GM19468 (cell line): Measurements from ENCODE around the gene CRTC1.
"Not testable (repeated sequence)": the region's sequence is repeated elsewhere in the genome, so short reads cannot be mapped to it uniquely, and the experiment has no call there.

Source experiments
- ATAC-seq: cut with Tn5 transposase; IDR thresholded peaks from one replicate; pipeline ENCODE4 v1.9.1; 2021; ENCODE audit warnings: mild to moderate bottlenecking, moderate library complexity, moderate number of reproducible peaks; ENCODE audit not compliant: unreplicated experiment; ENCODE audit errors: extremely low read depth

CRTC1 gene

DNA sequence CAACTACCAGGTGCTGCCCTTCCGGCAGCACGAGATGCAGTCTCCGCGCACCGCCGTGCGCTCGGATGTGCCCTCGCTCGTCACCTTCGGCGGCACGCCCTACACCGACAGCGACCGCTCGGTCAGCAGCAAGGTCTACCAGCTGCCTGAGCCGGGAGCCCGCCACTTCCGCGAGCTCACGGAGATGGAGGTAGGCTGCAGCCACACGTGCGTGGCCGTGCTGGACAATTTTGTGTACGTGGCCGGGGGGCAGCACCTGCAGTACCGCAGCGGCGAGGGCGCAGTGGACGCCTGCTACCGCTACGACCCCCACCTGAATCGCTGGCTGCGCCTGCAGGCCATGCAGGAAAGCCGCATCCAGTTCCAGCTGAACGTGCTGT lies 15.2 kb upstream of the CRTC1 start:
- ATAC-seq: no peak

DNA sequence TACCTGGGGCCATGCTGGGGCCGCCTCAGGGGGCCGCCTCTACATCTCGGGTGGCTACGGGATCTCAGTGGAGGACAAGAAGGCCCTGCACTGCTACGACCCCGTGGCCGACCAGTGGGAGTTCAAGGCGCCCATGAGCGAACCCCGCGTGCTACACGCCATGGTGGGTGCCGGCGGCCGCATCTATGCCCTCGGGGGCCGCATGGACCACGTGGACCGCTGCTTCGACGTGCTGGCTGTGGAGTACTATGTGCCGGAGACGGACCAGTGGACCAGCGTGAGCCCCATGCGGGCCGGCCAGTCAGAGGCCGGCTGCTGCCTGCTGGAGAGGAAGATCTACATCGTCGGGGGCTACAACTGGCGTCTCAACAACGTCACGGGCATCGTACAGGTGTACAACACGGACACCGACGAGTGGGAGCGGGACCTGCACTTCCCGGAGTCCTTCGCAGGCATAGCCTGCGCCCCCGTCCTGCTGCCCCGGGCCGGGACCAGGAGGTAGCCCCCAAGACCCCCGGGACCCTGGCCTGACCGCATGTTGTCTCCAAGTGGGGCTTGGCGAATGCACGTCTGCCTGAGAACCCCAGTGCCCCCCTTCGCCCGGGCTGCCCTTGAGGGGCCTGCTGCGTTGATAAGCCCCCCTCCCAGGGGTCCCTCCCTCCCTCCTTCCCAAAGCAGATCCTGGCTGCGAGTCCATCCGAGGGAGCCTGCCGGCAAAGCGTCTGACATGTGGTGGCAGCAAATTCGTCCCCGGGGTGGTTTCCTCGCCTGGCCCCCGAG lies 14.5 kb upstream of the CRTC1 start:
- no peak for ATAC-seq

DNA sequence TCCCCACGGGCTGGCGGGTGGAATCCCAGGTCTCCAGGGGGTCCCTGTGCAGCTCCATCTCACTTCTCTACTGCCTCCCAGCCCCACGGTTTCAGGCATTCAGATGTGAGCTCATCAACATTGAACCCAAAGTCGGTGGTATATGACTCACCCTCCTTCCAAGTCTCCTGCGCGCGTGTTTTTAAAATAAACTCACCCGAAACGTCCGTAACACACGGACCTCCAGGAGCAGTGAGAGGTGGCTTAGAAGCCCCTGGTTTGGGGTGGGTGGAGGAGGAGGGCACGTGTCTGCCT lies 14.0 kb upstream of the CRTC1 start:
- ATAC-seq: no peak

DNA sequence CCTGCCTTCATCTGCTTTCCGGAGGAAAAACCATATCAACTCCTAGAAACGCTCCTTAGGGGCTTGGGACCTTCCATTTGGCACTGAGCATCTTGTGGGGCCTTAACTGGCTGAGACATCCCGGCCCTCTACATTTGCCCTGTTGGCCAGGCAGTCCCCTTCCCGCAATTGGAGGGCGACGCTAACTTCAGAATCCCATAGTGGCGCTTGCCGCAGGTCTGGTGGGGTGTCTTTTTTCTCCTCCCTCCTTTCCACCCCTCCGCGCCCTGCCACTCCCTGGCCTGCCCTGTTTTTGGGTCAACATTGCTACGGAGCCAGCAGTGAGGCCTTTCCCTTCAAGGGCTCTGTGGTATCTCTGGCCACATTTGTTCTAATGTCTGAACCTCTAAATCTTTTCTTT lies 13.6 kb upstream of the CRTC1 start:
- no peak for ATAC-seq

DNA sequence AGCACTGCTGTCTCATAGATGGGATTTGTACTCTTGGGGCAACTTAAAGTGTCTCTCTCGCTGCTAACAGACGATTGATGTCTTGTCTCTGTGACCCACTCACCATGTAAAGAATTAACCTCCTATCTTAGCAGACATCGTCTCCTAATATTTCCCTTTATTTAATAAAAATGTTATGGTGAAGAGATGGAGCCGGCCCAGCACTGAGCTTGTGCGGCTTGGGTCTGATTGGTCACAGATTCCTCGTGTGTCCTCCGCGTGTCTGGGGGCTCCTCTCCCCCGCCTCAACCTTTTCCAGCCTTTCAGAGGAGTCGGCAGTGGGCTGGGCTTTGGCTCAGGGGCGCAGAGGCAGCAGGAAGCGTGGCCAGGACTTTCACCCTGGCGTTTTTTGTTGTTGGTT lies 13.2 kb upstream of the CRTC1 start:
- ATAC-seq: no peak

DNA sequence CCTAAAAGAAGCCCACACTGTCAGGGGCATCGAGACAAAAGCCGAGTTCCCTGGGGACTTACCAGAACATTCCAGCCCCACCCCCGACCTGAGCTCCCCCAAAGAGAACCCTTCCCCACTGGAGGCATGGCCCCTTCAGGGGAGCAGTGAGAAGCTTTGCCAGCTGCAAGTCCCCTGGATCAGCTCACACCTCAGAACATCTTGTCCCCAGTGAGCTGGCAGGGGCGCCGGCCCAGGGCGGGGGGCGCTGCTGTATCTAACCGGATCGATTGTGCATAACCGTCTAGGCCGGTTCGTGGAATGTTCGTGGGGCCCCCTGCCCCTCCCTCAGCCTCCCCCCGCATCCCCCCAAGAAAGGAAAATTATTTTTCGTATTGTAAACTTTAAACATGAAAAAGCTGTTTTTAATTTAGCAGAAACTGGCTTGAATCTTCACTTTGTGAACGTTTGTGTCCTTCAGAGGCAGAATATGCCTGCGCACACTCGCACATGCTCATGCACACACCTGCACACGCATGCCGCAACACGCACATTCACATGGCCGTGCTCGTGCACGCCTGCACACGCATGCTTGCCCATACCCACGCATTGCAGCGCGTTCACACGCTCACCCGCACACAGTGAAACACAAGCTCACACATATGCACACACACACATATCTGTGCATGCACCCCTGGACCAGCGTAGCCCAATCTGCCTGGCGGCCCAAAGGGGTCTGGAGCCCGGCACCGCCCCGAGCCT lies 12.0 kb upstream of the CRTC1 start:
- no peak for ATAC-seq

DNA sequence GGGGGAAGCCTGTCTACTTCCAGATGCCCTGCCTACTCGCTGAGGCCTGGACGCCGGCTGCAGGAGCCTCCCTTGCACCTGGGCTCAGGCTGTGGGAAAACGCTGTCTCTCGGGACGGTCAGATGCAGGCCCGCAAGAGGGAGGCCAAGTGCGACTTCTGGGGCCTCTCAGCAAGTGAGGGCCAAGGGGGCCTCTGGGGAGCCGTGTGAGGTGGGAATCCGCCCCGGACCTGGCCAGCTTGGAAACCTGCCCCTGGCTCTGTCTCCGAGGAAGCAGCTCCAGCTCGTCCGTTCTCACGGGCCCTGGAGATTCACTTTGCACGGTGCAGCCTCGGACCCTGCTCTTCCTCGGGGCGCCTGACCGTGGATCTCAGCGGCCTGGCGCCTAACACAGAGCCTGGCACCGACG lies 11.4 kb upstream of the CRTC1 start:
- ATAC-seq: no peak

DNA sequence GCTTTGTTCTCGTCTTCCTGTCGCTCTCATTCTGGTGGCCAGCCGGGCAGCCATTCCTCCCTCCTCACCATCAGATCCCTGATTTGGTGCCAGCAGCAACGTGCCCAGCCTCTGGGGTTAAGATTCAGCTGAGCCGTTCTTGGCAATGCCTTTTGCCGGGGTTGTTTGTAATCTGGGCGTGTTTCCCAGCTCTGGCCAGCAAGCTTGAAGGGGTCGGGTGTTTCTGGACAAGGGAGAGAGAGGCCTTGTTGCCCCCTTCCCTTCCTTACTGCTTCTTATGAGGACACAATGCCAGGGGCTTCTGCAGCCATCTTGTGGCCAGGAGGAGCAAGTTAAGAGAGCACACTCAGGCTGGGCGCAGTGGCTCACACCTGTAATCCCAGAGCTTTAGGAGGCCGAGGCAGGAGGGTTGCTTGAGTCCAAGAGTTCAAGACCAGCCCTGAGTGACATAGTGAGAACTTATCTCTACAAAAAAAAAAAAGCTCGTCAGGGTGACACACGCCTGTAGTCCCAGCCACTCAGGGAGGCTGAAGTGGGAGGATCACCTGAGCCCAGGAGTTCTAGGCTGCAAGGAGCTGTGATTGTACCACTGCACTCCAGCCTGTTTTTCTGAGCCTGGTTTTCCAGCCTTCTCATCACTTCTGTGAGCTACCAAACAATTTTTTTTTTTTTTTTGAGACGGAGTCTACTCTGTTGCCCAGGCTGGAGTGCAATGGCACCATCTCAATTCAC lies 10.7 kb upstream of the CRTC1 start:
- no peak for ATAC-seq

DNA sequence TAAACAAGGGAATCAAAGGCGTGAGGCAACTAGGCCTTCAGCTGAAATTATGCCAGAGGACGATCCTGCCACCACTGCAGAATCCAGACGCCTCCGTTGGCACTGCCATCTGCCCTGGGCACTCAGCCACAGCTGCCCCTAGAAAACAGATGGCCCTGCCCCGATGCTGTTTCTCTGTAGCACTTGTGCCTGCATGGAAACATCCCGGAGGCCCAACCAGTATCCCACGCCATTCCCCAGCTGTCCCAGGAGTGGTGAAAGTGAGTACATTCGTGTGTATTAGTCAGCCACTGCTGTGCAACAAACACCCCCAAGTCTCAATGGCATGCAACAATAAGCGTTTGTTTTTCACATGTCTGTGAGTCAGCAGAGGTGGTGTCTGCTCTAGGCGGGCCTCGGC lies 8.9 kb upstream of the CRTC1 start:
- ATAC-seq: no peak

DNA sequence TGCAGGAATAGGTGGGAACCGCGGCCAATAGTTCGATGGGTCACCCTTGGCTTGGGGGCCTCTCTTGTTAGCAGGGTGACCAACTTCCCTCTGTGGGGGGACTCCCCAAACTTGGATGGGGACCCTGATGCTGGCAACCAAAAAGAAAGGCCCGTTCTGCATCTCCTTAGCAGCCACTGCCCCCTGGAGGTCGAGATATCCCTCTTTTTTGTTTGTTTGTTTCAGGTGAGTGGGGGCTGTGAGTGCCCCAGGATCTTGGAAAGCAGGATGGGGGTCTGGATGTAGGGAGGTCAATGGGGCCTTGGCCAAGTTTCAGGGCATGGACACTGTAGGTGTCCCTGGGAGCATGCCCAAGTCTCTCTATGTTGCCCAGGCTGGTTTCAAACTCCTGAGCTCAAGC lies 7.7 kb upstream of the CRTC1 start:
- ATAC-seq: no peak

DNA sequence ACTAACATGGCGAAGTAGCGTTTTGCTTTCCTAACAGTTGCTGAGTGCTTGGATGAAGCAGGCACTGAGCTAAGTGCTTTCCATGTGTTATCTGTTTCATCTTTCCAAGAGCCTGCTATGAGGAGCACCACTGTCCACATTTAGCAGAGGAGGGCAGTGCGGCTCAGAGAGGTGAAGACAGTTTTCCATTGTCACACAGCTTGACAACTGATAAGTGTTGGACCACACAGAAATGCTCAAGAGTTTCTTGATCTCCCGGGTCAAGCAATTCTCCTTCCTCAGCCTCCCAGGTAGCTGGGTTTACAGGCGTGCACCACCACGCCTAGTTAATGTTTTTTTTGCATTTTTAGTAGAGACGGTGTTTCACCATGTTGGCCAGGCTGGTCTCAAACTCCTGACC lies 6.8 kb upstream of the CRTC1 start:
- no peak for ATAC-seq

DNA sequence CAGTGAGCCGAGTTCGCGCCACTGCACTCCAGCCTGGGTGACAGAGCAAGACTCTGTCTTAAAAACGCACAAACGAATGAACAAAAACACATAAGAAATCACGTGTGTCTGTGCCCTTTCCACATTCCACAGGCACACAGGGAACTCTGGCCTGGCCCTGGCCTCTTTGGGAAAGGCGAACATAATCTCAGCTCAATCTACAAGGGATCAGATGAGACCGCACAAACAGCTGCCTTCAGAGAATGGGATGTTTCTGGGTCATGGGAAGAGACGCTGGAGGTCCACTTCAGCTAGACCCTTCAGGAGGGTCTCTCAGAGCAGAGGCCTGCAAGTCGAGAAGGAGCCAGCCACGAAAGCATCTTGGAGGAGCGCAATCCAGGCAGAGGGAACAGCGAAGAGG lies 6.3 kb upstream of the CRTC1 start:
- no peak for ATAC-seq

DNA sequence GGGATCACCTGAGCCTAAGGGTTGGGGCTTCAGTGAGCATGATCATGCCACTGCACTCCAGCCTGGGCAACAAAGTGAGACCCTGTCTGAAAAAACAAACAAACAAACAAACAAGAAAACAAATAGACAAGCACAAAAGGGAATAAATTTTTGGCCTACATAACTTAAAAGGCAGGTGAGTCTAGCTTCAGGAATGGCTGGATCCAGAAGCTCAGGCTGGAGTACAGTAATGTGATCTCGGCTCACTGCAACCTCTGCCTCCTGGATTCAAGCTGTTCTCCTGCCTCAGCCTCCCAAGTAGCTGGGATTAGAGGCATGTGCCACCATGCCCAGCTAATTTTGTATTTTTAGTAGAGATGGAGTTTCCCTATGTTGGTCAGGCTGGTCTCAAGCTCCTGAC lies 3.3 kb upstream of the CRTC1 start:
- not testable (repeated sequence) for ATAC-seq

DNA sequence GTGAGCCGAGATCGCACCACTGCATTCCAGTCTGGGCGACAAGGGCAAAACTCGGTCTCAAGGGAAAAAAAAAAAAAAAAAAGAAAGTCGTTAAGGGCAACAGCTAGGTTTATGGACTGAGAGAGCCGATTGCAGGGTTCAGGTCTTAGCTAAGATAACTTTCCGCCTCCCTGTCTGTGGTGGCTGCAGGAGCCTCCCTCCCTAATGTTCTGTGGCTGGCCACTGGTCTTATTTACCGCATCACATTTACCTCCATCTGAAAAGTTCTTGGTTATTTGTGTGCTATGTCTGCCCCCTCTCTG lies 722 bp upstream of the CRTC1 start:
- ATAC-seq: no peak

DNA sequence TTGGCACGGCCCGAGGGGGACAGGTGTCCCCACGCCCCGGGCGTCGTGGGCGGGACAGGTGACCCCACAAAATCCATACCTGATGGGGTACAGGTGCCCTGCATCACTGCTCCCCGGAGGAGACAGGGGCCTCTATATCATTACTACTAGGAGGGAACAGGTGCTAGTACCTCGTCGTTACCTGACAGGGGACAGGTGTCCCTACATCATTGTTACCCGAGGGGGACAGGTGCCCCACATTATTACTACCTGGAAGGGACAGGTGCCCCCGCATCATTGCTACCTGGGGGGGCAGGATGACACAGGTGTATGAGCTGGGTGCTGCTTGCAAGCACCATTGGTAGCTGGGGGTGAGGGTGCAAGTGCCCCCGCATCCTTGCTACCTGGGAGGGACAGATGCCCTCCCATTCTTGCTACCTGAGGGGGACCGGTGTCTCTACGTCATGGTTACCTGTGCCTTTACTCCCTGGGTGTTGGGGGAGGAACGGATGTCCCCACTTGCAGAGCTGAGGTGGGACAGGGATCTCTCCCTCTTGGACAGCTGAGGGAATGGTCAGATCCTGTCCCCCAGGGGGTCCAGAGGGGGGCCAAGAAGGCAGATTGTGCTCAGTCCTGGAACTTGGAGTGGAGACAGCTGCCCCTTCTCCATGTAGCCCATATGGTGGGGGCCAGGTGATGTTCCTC lies 620 bp downstream of the CRTC1 start:
- ATAC-seq: no peak

DNA sequence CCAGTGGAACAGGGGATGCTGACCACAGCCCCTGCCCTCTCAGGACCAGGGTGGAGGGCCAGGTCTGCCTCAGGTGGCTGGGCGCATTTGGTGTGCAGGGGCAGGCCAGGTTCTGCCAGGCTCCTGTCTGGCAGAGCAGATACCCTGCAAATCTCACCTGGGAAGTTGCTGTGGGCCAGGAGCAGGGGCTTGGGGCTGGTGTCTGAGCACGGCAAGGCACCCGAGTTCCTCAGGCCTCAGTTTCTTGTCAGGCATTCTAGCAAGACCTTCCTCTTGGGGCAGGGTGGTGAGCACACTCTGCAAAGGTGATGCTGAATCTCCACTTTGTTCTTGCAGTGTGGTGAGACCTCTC lies 1.1 kb downstream of the CRTC1 start:
- no peak for ATAC-seq

DNA sequence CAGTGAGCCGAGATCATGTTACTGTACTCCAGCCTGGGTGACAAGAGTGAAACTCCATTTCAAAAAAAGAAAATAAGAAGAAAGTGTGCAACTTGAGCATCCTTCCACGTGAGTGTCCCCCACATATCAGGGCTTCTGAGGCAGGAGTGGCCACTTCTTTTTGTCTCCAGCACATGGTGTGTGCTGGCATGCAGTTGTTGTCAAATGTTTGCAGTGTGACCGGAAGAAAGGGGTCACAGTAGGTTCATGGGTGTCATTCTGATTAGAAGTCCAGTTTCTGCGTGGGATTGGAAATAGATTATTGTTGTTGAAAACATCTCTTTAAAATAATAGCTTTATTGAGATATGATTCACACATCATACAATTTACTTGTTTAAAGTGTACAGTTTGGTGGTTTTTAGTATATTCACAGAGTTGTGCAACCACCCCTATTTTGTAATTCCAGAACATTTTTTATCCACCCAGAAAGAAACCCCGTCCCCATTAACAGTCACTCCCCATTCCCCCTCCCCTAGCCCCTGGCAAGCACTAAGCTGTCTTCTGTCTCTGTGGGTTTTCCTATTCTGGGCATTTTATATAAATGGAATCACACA lies 2.2 kb downstream of the CRTC1 start:
- ATAC-seq: no peak

DNA sequence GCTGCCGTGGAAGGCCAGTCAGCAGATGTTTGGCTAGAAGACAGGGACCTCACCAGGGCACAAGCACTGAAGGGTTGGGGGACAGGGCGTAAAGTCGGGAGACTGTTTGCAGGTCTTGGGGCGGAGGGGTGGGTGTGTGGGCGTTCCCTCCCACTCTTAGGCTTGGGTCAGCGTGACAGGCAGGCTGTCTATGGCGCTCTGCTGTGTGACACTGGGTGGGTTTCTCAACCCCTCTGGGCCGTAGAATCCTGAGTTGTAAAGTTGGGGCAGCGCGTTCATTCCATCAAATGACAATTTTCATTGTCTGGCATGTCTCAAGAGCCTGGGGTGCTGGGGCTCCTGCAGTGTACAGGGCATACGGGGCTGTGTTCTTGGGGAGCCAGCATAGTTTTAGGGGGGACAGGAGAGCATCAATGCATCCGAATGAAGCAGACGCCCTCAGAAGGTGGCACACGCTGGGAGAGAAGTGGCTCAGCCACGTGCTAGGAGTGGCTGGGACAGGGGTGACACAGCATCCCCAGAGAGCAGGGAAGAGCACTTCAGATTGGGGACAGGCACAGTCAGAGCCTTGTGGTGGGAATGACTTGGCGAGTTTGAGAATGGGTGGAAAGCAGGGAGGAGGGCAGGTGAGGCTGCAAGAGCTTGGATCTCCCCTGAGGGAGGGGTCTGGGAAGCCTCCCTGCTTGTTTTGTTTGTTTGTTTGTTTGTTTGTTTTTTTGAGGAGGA lies 4.4 kb downstream of the CRTC1 start:
- no peak for ATAC-seq

DNA sequence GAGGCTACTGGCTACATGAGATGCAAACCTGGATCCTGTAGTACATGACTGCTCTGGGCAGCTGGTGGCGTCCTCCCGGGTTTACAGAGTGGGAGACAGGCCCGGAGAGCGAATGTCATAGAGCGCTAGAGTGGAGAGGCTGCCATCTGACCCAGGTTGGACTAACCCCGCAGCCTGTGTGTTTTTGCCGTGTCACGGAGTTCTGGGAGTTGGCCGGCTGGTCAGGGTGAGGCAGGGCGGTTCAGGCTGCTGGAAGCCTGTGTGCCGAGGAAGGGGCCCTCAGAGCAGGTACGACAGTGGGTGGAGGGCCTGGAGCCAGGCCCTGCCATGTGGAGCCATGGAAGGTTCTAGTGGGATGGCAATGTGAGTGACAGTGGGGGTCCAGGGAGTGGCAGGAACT lies 12.5 kb downstream of the CRTC1 start:
- ATAC-seq: no peak

DNA sequence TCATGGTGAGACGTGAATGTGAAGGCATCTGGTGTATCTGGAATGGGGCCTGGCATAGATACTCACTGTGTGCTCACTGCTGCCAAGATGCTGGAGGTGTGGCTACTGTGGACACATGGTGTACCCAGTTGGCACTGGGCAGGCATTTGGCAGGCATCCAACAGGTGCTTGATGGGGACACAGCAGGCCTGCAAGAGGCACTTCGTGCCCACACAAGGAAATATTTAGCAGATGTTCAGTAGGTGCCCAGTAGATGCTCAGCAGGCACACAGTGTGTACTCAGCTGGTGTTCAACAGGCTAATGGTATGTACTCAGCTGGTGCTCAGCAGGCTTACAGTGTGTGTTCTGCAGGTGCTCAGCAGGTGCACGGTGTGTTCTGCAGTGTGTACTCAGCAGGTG lies 14.2 kb downstream of the CRTC1 start:
- ATAC-seq: no peak
